ENCODE results near the gene KIAA1549. TPM values are rescaled to one million over a fixed set of nuclear protein-coding genes. Genes with fewer than 3 reads are reported as not detected.

Gene KIAA1549
- total and polyA plus RNA-seq, 4 donors = 0.13 to 0.89 (median 0.42) TPM

DNA sequence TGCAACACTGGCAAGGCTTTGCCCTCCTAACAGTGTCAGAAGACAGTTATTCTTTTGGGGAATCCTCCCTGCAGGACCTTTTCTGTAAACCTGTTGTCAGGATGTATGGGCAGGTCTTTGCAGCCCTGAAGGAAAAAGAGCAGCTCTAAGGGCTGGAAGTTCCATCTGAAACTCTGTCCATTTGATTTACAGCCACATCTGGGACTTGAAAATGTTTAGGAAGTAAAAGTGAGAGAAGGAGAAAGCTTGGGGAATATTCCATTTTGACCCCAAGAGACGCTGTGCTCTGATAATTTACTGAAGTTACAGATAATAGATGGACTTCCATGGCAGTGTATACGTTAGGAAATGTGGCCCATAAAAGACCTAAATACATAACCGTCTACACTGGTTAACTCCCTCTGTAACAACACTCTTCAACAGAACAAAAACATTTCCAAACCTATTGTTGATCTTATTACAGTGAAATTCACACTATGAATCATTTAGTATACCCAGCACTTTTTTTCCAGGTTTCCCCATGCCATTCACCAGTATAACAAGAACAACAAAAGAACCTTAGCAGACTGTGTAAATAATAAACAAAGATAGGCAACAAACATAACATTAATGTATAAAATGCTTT is 89.1 kb downstream of the KIAA1549 start:
- WGBS = 87% methylated on average over 3 of the region's 3 CpGs
- peaks cover 6 to 14% (median 10%) of the 10 kb centered on the region in 4 donors for H3K4me1 ChIP-seq (ENCODE audit: control insufficient read depth in 4 of 4, insufficient read depth in 4 of 4, low read length in 3 of 4)
- no peak overlapping the region for H3K9ac ChIP-seq (ENCODE audit: low read depth in 1 of 2, low read length in 2 of 2)
- H3K4me3 ChIP-seq (ENCODE audit: low read depth in 1 of 3, low read length in 3 of 3) = no peak overlapping the region
- H3K27me3 ChIP-seq (ENCODE audit: control insufficient read depth in 4 of 4, insufficient read depth in 4 of 4, low read length in 3 of 4) = no peaks in the 10 kb centered on the region
- H3K36me3 ChIP-seq (ENCODE audit: control insufficient read depth in 4 of 4, insufficient read depth in 3 of 4, low read depth in 1 of 4, low read length in 3 of 4) = no peaks in the 10 kb centered on the region
- H3K9me3 ChIP-seq (ENCODE audit: control insufficient read depth in 4 of 4, low read length in 3 of 4) = no peaks in the 10 kb centered on the region
- DNase-seq (ENCODE audit: low spot score) = no peak
- no peak overlapping the region for H3K27ac ChIP-seq (ENCODE audit: low read depth in 1 of 2, low read length in 2 of 2)
- TF ChIP-seq EGR1 (IDR thresholded peaks at IDR 0.05; ENCODE audit: low read depth in 2 of 2) = no peak
- TF ChIP-seq TAF1 (conservative IDR thresholded peaks at IDR 0.05) = no peak
- TF ChIP-seq ATF3 (IDR thresholded peaks at IDR 0.05) = no peak

DNA sequence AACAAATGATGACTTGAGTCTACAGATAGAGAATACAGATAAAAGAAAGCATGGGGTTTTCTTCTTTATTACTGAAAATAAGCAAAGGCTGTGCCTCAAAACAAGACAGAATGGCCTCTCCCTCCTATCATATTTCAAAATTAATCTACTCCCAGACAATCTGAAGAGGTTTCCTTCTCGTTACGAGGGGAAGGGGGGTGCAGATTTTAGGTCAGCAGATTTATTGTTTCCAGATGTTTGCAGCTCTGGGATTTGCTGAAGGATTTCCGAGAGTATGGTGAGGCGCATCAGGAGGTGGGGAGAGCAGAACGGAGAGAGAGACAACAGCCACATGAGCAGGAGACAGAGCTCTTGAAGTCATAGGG is 89.8 kb downstream of the KIAA1549 start:
- DNase-seq (ENCODE audit: low spot score) = no peak
- H3K27me3 ChIP-seq (ENCODE audit: control insufficient read depth in 4 of 4, insufficient read depth in 4 of 4, low read length in 3 of 4) = no peaks in the 10 kb centered on the region
- TF ChIP-seq FOXA2 (IDR thresholded peaks at IDR 0.05) (no peak), NR2F2 (IDR thresholded peaks at IDR 0.05) (no peak), GABPA (IDR thresholded peaks at IDR 0.05 in 1 of 2, conservative IDR thresholded peaks at IDR 0.05 in 1 of 2) (no peak), JUND (IDR thresholded peaks at IDR 0.05) (no peak), SP1 (IDR thresholded peaks at IDR 0.05) (no peak)
- 85% methylated on average over 5 of the region's 5 CpGs for WGBS
- H3K4me3 ChIP-seq (ENCODE audit: low read depth in 1 of 3, low read length in 3 of 3) = no peak overlapping the region
- H3K27ac ChIP-seq (ENCODE audit: low read depth in 1 of 2, low read length in 2 of 2) = no peak overlapping the region
- H3K9me3 ChIP-seq (ENCODE audit: control insufficient read depth in 4 of 4, low read length in 3 of 4) = no peaks in the 10 kb centered on the region
- H3K4me1 ChIP-seq (ENCODE audit: control insufficient read depth in 4 of 4, insufficient read depth in 4 of 4, low read length in 3 of 4) = peaks cover 6 to 14% (median 10%) of the 10 kb centered on the region in 4 donors
- no peaks in the 10 kb centered on the region for H3K36me3 ChIP-seq (ENCODE audit: control insufficient read depth in 4 of 4, insufficient read depth in 3 of 4, low read depth in 1 of 4, low read length in 3 of 4)
- no peak overlapping the region for H3K9ac ChIP-seq (ENCODE audit: low read depth in 1 of 2, low read length in 2 of 2)

- peak; percentile 71 for DNase-seq (ENCODE audit: low spot score)
Measured at GRCh38 chr7:138890499-138891445, 90.4 kb downstream of the KIAA1549 start.

More at GRCh38 chr7:138890499-138891445, 90.4 kb downstream of the KIAA1549 start:
- Histone ChIP-seq H3K9ac (ENCODE audit: low read depth in 1 of 2, low read length in 2 of 2) (no peak overlapping the region), H3K4me1 (ENCODE audit: control insufficient read depth in 4 of 4, insufficient read depth in 4 of 4, low read length in 3 of 4) (peaks cover 6 to 15% (median 11%) of the 10 kb centered on the region in 4 donors), H3K27me3 (ENCODE audit: control insufficient read depth in 4 of 4, insufficient read depth in 4 of 4, low read length in 3 of 4) (no peaks in the 10 kb centered on the region), H3K36me3 (ENCODE audit: control insufficient read depth in 4 of 4, insufficient read depth in 3 of 4, low read depth in 1 of 4, low read length in 3 of 4) (no peaks in the 10 kb centered on the region), H3K27ac (ENCODE audit: low read depth in 1 of 2, low read length in 2 of 2) (no peak overlapping the region), H3K9me3 (ENCODE audit: control insufficient read depth in 4 of 4, low read length in 3 of 4) (no peaks in the 10 kb centered on the region), H3K4me3 (ENCODE audit: low read depth in 1 of 3, low read length in 3 of 3) (peak overlapping the region in 1 of 3 donors; percentile 26)
- peak; percentile 58 for TF ChIP-seq NR2F2 (IDR thresholded peaks at IDR 0.05)
- TF ChIP-seq RAD21 (IDR thresholded peaks at IDR 0.05) = peak in 1 of 2 donors; percentile 9
- peak; percentile 41 to 83 for TF ChIP-seq RXRA (IDR thresholded peaks at IDR 0.05)
- TF ChIP-seq, protein P1, sequence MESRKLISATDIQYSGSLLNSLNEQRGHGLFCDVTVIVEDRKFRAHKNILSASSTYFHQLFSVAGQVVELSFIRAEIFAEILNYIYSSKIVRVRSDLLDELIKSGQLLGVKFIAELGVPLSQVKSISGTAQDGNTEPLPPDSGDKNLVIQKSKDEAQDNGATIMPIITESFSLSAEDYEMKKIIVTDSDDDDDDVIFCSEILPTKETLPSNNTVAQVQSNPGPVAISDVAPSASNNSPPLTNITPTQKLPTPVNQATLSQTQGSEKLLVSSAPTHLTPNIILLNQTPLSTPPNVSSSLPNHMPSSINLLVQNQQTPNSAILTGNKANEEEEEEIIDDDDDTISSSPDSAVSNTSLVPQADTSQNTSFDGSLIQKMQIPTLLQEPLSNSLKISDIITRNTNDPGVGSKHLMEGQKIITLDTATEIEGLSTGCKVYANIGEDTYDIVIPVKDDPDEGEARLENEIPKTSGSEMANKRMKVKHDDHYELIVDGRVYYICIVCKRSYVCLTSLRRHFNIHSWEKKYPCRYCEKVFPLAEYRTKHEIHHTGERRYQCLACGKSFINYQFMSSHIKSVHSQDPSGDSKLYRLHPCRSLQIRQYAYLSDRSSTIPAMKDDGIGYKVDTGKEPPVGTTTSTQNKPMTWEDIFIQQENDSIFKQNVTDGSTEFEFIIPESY (IDR thresholded peaks at IDR 0.05) = no peak
- no peak for TF ChIP-seq ATF3 (IDR thresholded peaks at IDR 0.05)
- TF ChIP-seq, protein P2, sequence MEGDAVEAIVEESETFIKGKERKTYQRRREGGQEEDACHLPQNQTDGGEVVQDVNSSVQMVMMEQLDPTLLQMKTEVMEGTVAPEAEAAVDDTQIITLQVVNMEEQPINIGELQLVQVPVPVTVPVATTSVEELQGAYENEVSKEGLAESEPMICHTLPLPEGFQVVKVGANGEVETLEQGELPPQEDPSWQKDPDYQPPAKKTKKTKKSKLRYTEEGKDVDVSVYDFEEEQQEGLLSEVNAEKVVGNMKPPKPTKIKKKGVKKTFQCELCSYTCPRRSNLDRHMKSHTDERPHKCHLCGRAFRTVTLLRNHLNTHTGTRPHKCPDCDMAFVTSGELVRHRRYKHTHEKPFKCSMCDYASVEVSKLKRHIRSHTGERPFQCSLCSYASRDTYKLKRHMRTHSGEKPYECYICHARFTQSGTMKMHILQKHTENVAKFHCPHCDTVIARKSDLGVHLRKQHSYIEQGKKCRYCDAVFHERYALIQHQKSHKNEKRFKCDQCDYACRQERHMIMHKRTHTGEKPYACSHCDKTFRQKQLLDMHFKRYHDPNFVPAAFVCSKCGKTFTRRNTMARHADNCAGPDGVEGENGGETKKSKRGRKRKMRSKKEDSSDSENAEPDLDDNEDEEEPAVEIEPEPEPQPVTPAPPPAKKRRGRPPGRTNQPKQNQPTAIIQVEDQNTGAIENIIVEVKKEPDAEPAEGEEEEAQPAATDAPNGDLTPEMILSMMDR (IDR thresholded peaks at IDR 0.05; ENCODE audit: low read depth, low read length, missing input control) = no peak
- TF ChIP-seq FOXA2 (IDR thresholded peaks at IDR 0.05) = no peak
- peak; percentile 19 to 62 for TF ChIP-seq HNF4A (conservative IDR thresholded peaks at IDR 0.05)
- TF ChIP-seq EGR1 (IDR thresholded peaks at IDR 0.05; ENCODE audit: low read depth in 2 of 2) = no peak
- peak; percentile 91 for TF ChIP-seq SP1 (IDR thresholded peaks at IDR 0.05)
- WGBS = 55% methylated on average over 21 of the region's 21 CpGs
